Cerebellar nuclear complex (tissue), 1 donor: Measurements from ENCODE around the gene PGAM4.
"Not testable (repeated sequence)": the region's sequence is repeated elsewhere in the genome, so short reads cannot be mapped to it uniquely, and the experiment has no call there.

ENCODE experiments used
- DNase-seq, 2 experiments: peaks; one replicate each; lab custom pipeline; 2025; lab: John Stamatoyannopoulos, UW

The PGAM4 gene

GRCh38 chrX:77969538-77969937, at the start of gene PGAM4:
Gene PGAM4, minus strand, starts transcription at chrX:77969638. Its CDS starts 0 bp downstream, at chrX:77969638.
- DNase-seq: no peak

DNA sequence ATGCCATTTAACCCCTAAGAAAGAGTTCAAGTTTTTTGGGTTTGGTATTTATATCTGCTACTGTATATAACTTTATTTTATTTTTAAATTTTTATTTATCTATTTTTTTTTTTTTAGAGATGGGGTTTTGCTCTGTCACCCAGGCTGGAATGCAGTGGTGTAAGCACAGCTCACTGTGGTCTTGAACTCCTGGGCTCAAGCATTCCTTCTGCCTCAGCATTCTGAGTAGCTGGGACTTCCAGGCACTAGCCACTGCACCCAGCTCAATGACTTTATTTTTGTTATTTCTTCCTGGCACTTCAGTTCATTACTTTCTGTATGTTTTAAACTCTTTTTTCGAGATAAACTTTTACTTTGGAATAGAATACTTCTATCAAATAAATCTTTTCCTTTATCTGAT, 42.4 kb upstream of the PGAM4 start:
- no peak for DNase-seq

DNA sequence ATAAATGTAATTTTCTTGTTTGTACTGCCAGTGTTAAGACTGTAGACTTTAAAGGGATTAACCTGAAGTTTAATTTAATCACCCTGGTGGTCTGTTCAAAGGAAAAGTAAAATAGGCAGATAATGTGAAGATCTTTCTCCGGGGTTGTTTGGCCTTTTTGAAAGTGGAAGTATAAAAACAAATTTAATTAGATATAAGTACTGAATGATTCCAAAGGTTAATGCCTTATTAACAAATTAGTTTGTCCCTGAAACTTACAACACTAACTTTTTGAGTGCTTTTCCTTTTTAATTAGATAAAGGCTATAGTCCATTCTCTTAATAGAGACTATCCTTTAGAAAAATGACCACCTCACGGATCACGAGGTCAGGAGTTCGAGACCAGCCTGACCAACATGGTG, 10.4 kb upstream of the PGAM4 start:
- no peak for DNase-seq

DNA sequence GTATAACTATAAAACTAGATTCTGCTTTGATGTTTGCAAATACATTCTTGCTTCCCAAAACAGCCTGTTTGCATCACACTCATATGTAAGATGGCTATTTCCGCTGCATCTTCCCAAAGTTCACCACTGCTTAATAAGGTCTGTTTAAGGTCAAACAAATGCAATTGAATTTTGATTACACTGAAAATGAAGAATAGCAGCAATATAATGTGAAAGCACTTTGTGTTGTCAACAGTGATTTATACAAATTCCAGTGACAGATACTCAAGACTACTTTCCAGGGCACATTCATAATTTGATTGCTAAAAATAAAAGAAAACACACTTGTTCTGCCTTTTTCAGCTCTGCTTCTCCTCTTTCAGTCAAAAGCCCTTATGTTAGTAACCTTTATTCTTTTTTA, 8.1 kb upstream of the PGAM4 start:
- DNase-seq: no peak

- DNase-seq: no peak
Observed at GRCh38 chrX:77977095-77977494, 7.7 kb upstream of the PGAM4 start.

DNA sequence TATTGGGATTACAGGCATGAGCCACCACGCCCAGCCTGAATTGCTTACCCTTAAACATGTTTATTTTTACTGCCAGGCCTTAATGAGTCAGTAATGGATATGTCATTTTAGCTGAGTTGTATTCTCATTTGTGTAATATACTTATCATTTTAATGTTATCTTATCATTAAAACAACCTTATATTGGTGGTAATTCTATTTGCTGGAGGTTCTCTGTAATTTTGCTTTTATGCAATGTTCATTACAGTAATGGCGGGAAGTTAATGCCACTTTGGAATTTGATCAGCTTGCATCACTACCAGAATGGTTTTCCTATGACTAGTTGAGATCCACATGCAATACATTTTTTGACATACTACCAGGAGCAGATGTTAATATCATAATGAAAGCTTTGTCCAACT, 6.3 kb upstream of the PGAM4 start:
- DNase-seq: no peak

DNA sequence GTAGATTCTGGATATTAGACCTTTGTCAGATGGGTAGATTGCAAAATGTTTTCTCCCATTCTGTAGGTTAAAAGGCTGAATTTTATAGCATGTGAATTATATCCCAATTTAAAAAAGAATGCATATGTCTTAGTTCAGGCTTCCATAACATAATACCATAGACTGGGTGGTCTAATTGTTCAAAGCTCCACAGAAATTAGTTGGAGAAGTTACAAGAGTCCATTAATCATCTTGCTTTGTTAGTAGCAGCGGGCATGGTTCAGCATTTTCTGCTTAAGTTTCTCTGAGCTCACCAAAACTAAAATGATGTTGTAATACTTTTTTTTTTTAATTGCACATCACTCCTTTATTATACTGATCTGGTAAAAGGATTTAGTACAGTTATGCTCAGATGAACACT, 1.8 kb downstream of the PGAM4 start:
- no peak for DNase-seq

- no peak for DNase-seq
Observed at GRCh38 chrX:77966361-77966760, 3.1 kb downstream of the PGAM4 start.

- DNase-seq: no peak
Observed at GRCh38 chrX:77962068-77962902, 7.2 kb downstream of the PGAM4 start.

DNA sequence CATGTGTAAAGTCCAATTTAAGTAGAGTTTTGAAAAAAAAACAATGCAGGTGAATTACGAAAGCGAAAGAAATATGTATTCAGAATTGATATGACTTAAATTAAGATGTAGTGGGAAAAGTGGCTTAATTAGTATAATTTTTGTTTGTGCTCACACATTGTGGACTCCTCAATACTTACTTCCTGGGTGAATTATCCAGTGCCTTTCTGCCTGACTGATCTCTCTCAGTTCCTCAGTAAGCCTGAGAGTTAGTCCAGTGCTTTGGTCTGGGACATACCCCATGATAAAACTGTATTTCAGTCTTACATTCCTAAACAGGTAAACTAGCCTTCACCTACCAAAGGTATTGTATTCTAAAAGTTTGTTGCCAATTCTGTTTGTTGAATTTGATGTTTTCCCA, 8.4 kb downstream of the PGAM4 start:
- no peak for DNase-seq

GRCh38 chrX:77960567-77960966, 8.9 kb downstream of the PGAM4 start:
- no peak for DNase-seq

DNA sequence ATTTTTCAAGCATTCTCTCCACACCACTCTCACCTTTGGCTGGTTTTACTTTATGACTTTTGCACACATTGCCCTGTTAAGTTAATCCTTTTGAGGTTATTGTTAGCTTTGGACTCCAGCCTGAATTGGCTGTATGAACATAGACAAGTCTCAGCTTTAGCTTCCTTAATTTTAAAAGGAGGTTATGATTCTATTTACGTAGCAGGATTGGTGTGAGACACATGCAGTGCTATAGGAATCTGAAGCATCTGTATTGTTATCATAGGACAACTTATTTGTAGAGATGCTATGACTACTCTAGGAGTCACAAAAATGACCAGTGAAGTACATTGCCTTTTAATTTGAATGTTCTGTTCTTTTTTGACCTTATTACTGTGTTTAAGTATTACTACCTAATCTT, 15.7 kb downstream of the PGAM4 start:
- no peak for DNase-seq

- DNase-seq: no peak
Observed at GRCh38 chrX:77953302-77953701, 16.1 kb downstream of the PGAM4 start.

DNA sequence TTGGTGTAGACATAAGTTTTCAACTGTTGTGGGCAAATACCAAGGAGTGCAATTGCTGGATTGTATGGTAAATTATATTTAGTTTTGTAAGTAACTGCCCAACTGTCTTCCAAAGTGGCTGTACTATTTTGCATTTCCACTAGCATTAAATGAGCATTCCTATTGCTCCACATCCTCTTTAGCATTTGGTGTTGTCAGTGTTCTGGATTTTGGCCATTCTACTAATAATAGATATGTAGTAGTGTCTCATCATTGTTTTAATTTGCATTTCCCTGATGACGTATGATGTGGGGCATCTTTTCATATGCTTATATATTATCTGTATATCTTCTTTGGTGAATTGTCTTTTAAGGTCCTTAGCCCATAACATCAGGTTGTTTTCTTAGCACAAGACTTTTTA, 17.3 kb downstream of the PGAM4 start:
- no peak for DNase-seq

DNA sequence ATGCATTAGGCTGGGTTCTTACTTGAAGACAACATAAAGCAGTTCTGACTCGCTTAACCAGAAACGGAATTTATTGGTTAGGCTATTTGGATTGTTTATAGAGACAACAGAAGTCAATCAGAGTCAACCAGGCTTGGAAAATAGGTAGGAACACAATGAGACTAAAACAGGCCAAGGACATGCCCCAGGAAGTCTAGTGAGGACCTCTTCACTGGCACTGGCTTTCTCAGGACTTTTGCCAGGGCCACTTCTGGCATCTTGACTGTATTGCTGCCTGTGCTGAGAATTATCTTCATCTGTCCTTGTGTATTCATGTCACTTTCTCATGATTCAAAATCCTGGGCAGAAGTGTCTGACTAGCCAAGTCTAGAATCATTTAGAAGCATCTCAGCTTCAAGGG, 19.6 kb downstream of the PGAM4 start:
- no peak for DNase-seq

- no peak for DNase-seq
Observed at GRCh38 chrX:77946571-77946970, 22.9 kb downstream of the PGAM4 start.

GRCh38 chrX:77945910-77946545, 23.4 kb downstream of the PGAM4 start:
- DNase-seq: no peak

DNA sequence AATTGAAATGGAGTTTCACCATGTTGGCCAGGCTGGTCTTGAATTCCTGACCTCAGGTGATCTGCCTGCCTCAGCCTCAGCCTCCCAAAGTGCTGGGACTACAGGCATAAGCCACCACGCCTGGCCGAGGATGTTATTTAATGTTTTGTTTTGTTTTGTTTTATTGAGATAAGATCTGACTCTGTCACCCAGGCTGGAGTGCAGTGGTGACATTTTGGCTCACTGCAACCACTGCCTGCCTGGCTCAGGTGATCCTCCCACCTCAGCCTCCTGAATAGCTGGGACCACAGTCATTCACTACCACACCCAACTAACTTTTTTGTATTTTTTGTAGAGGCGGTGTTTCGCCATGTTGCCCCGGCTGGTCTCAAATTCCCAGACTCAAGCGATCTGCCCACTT, 24.4 kb downstream of the PGAM4 start:
- not testable (repeated sequence) for DNase-seq

DNA sequence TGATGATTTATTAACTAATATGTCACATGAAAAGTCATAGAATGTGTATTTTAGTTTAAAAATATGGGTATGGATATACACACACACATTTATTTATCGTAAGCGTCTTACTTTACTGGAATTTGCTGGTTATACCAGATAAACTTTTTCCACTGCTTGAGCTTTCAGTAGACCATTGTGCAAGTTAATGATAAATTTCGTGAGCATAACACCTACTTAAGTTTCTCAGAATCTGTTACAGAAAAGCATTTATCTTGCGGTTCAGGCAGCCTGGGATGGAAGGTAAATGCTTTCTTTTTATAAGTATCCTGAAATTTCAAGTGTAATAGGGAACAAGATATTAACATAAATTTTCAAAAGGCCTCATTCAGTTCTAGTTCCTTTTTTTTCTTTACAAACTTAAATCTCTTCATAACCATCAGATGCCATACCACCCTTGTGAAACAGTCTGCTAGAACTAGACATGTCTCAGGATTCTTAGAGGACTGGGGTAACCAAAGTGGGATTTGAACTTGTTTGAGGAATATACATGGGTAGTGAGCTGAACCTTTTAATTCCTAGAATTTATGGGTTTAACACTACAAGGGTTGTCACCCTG, 31.3 kb downstream of the PGAM4 start:
- no peak for DNase-seq

- DNase-seq: no peak
Observed at GRCh38 chrX:77937291-77937690, 32.1 kb downstream of the PGAM4 start.

DNA sequence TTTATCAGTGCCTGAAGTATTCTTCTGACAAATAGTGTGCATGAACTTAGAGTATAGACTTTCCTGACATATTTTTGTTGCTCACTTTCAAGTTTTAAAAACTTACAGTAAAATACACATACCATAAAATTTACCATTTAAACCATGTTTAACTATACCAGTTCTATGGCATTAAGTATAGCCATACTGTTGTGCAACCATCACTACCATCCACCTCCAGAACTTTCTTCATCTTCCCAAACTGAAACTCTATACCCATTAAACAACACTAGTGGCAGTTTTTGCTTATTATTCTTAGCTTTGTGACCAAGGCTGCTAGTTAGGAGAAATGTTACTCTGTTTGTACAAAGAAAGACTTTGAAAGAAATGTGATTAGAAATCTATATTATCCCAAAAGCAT, 33.1 kb downstream of the PGAM4 start:
- DNase-seq: no peak

DNA sequence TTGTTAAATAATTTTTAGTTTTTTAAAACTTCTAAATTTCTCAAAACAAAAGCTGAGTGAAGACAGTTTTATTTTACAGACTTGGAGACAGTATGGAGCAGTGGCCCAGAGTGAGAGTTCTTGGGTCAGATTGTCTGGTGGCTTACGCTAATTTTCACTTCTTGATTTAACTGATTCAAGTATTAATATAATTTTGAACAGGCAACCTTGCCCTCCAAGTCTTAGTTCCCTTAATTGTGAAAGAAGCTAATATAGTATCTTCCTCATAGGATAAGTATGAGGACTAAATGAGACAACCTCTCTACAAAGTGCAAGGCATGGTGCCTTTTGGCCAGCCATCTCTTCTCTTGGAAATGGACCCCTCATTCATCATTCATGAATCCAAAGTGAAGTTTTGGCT, 33.6 kb downstream of the PGAM4 start:
- DNase-seq: no peak

DNA sequence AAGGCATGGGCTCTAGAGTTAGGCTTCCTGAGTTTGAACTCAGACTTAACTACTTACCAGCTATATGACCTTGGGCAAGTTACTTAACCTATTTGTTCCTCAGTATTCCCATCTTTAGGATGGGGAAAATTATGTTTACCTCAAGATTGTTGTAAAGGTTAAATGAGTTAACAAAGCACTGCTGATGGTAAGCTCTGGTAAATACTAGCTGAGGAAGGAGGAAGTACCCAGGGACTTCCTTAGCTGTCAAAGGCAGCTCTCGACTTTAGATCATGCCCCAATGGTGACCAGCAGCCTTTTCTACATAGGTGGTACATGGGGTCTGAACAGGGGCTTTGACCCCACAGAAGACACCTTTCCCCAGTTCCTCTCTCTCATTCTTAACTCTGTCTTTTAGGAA, 38.9 kb downstream of the PGAM4 start:
- DNase-seq: no peak
